GM12801 (cell line): ENCODE data around the gene TEX35.

ENCODE experiments used
- TF ChIP-seq, protein P1 (sequence below): IDR thresholded peaks from one replicate; pipeline ENCODE4 v1.5.1; 2011; ENCODE audit warnings: control low read depth; ENCODE audit not compliant: insufficient read length; ENCODE audit errors: extremely low read depth

Gene TEX35

DNA sequence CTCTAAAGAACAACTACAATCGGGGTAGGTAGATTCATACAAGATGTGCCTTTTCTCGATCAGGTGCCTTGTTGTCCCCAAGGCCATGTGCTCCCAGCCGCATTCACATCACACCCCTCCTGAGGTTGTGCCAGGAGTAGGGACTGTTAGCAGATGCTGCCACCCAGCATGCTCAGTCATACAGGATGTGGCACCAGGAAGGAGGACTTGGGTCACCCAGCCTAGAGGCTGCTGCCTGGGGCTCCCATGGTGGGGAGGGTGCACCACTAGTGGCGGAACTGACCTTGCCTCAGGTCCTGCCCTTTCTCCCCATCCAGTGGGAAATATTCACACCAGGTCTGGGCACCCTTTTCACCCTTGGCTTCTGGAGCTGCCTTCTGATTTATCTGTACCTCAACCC, 8.3 kb downstream of the TEX35 start:
- TF ChIP-seq, protein P1, sequence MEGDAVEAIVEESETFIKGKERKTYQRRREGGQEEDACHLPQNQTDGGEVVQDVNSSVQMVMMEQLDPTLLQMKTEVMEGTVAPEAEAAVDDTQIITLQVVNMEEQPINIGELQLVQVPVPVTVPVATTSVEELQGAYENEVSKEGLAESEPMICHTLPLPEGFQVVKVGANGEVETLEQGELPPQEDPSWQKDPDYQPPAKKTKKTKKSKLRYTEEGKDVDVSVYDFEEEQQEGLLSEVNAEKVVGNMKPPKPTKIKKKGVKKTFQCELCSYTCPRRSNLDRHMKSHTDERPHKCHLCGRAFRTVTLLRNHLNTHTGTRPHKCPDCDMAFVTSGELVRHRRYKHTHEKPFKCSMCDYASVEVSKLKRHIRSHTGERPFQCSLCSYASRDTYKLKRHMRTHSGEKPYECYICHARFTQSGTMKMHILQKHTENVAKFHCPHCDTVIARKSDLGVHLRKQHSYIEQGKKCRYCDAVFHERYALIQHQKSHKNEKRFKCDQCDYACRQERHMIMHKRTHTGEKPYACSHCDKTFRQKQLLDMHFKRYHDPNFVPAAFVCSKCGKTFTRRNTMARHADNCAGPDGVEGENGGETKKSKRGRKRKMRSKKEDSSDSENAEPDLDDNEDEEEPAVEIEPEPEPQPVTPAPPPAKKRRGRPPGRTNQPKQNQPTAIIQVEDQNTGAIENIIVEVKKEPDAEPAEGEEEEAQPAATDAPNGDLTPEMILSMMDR = no peak

DNA sequence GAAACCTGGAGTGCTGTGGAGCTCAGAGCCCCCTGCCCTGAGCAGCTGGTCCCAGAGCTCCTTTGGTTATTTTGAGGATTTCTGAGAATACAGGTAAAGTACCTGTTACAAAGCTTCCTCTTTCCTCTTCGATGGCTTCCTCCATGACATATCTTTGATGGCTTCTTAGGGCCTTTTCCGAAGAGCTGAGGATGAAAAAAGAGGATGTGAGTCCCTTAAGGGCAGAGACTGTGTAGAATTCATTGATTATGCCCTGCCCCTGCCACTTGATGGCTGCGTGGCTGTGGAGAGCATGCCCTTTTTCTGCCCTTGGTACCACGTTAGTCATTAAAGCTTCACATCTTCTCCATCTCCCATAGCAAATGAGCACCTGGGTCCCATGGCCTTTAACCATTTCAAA, 14.2 kb downstream of the TEX35 start:
- TF ChIP-seq, protein P1 = no peak

DNA sequence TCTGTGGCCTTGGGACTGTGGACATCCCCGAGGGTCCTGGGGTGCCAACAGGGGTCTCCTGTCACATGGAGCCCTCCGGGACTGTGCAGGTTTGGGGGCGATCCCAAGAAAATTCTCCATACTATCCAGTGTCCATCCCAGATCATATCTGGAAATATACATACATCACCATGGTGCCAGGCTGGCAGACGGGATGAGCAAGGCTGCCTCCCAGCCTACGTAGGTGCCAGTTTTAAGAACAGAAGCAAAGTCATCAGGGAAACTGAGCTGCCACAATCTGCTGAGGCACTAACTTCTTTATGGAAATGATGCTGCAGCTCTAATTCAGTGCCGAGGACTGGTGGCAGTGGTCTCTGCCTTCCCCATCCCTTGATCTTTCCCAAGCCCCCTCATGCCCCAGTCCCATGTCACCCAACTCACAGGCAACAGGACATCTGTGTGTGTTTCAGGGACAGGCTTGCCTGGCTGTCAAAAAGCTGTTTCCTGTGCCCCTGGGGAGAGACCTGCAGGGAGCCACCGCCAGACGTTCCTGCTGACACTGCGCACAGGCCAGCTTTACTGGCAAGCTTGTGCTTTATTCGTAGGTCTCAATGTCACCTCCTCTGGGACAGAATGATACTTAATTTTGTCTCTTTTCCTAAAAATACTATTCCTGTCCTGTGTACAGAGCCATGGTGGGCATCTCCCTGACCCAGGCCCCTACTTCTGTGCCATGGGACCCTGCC, 15.5 kb downstream of the TEX35 start:
- TF ChIP-seq, protein P1 = no peak

DNA sequence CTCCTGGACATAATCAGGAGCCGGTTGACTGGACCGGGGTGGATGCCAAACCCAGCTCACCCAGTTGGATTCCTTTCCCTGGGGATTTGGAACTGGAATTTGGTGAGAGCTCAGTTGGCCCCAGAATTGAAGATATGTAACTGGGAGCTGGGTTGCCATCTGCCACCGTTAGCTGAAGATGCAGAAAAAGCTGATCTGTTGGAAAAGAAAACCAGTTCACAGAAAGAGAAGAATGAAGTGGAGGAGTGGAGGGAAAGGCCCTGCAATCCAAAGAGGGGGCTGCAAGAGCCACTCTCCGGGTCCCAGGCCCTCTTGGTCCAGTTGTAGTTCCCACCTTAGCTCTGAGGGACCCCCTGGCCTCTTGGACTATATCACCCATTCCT, 16.0 kb downstream of the TEX35 start:
- TF ChIP-seq, protein P1 = no peak

DNA sequence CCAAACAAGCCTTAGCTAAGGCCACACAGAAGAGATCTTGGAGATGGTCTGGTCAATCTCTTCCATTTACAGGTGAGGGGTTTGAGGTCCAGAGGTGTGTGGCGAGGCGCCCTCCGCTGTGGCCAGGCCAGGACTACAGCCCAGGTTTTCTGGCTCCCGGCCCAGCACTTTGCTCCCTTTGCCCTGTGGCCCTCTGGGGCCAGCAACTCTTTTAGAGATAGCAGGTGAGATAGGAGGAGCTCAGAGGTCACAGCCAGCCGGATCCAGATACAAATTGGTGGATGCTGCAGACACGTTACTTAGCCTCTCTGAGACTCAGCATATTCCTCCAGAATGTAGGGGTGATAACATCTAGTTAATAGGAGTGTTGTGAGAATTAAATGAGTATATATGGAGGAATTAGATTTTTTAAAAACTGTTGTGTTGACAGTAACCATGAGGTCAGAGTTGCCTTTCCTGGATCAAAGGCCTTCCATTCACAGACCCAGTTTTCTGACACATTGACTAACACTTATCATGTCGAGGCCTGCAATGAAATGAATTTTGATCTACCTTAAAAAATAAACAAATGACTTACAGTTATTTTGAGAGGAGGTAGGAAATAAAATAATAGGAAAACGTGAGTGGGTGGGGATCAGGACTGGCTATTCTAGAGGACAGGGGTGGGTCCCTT, 16.6 kb downstream of the TEX35 start:
- TF ChIP-seq, protein P1 = no peak

DNA sequence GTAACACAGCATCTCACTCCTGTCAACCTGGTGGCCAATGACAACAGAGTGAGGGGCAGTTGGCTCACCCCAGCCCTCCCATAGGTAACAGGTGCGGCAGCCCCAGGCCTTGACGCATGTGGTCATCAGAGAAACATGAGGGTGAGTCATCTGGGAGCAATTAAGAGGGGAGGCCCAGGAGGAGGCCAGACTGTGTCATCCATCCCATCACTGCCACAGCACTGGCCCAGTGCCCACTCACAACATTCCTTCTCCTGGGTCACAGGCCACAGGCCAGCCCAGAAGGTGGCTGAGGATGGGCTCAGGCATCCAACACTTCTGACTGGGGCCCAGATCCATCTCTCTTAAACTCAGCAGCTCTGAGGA, 17.1 kb downstream of the TEX35 start:
- TF ChIP-seq, protein P1 = no peak

DNA sequence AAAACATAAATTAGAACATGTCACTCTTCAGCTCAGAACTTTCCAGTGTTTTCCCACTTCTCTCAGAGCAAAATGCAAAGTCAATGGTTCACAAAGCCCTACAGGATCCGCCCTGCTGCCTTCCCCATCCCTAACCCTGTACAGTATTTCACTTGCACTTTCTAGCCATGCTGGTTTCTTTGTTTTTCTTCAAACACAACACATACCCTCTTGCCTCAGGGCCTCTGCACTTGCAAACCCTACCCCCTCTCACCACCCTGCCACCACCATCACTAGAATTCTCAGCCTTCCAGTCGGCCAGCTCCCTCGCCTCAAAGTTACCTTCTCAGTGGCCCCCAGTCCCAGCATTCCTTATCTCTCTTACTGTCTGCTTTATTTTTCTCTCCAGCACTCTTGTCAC, 17.6 kb downstream of the TEX35 start:
- TF ChIP-seq, protein P1 = no peak
